Midbrain (tissue), 1 donor: ENCODE measurements around the gene COBL.

Experiments
- DNase-seq: peaks from one replicate; lab custom pipeline; 2025; lab: John Stamatoyannopoulos, UW

The COBL gene

GRCh38 chr7:51078653-51079052 lies 238.0 kb downstream of the COBL start:
- no peak for DNase-seq

GRCh38 chr7:51077987-51078370 lies 238.6 kb downstream of the COBL start:
- no peak for DNase-seq

GRCh38 chr7:51077316-51077986 lies 239.2 kb downstream of the COBL start:
- no peak for DNase-seq

GRCh38 chr7:51075681-51076580 lies 240.7 kb downstream of the COBL start:
- no peak for DNase-seq

GRCh38 chr7:51073171-51073570 lies 243.4 kb downstream of the COBL start:
- no peak for DNase-seq

GRCh38 chr7:51072281-51072680 lies 244.3 kb downstream of the COBL start:
- no peak for DNase-seq

- DNase-seq, result no peak
Observed at GRCh38 chr7:51071427-51071826, 245.2 kb downstream of the COBL start.

GRCh38 chr7:51070151-51070550 lies 246.5 kb downstream of the COBL start:
- DNase-seq, result no peak

- DNase-seq, result no peak
Observed at GRCh38 chr7:51069411-51070083, 247.1 kb downstream of the COBL start.

- DNase-seq, result no peak
Observed at GRCh38 chr7:51068401-51068800, 248.2 kb downstream of the COBL start.

- peak; percentile 67 for DNase-seq
Observed at GRCh38 chr7:51067757-51068156, 248.9 kb downstream of the COBL start.

GRCh38 chr7:51067258-51067657 lies 249.4 kb downstream of the COBL start:
- no peak for DNase-seq

GRCh38 chr7:51066405-51066882 lies 250.2 kb downstream of the COBL start:
- no peak for DNase-seq

GRCh38 chr7:51065766-51066165 lies 250.8 kb downstream of the COBL start:
- no peak for DNase-seq

- DNase-seq, result no peak
Observed at GRCh38 chr7:51064688-51065087, 251.9 kb downstream of the COBL start.

GRCh38 chr7:51062222-51062987 lies 254.2 kb downstream of the COBL start:
- peak; percentile 14 for DNase-seq

- DNase-seq, result no peak
Observed at GRCh38 chr7:51060536-51060935, 256.1 kb downstream of the COBL start.

GRCh38 chr7:51059504-51060142 lies 257.0 kb downstream of the COBL start:
- no peak for DNase-seq

GRCh38 chr7:51058764-51059163 lies 257.8 kb downstream of the COBL start:
- DNase-seq, result no peak

GRCh38 chr7:51055039-51055840 lies 261.4 kb downstream of the COBL start:
- no peak for DNase-seq

GRCh38 chr7:51054231-51054630 lies 262.4 kb downstream of the COBL start:
- DNase-seq, result no peak
